HEK293 (cell line): ENCODE measurements around the gene PUDP.

Experiments used
- CTCF ChIA-PET: fragments of 350-600 bp; formaldehyde crosslinking; extraction: SDS; loops from one replicate; lab custom pipeline; 2021; ENCODE audit warnings: antibody characterized with exemption; lab: Yijun Ruan, JAX
- POLR2A ChIA-PET: fragments of 300-600 bp; formaldehyde crosslinking; extraction: SDS; loops from one replicate; lab custom pipeline; 2020; ENCODE audit warnings: antibody characterized with exemption, inconsistent platforms; lab: Yijun Ruan, JAX
- H3K27ac ChIP-seq: fragments of 200-500 bp; sonication (Bioruptor generic); 2 replicates; pipeline ENCODE4 v1.5.1; 2014; ENCODE audit warnings: low read depth, low read length, control low read depth, inconsistent platforms; ENCODE audit errors: extremely low read depth
- H3K36me3 ChIP-seq, 2 experiments: fragments of 200-500 bp in 1 of 2; sonication (Bioruptor generic) in 1 of 2; 1 replicate in 1 of 2; 2 replicates in 1 of 2; pipeline ENCODE4 v1.5.1; 2014 to 2017; ENCODE audit warnings: inconsistent platforms in 2 of 2, low read length in 2 of 2; ENCODE audit not compliant: control insufficient read depth in 2 of 2, insufficient read depth in 1 of 2
- H3K4me1 ChIP-seq: fragments of 200-500 bp; sonication (Bioruptor generic); 2 replicates; pipeline ENCODE4 v1.5.1; 2014; ENCODE audit warnings: mild to moderate bottlenecking, low read length, inconsistent platforms; ENCODE audit not compliant: control insufficient read depth, insufficient read depth
- H3K4me3 ChIP-seq: 2 replicates; pipeline ENCODE4 v1.5.1; 2011; ENCODE audit warnings: low read depth, mild to moderate bottlenecking, control low read depth, low read length, moderate library complexity
- H3K9me3 ChIP-seq: fragments of 200-500 bp; sonication (Bioruptor generic); 2 replicates; pipeline ENCODE4 v1.5.1; 2014; ENCODE audit warnings: low read depth, low read length, inconsistent platforms; ENCODE audit not compliant: control insufficient read depth, insufficient read depth
- BCL11B ChIP-seq: fragments of 450-650 bp; formaldehyde crosslinking; IDR thresholded peaks from 2 replicates; pipeline ENCODE4 v1.5.1; 2016; ENCODE audit warnings: low read depth, missing biosample characterization, missing genetic modification characterization
- BCL6B ChIP-seq: fragments of 450-650 bp; formaldehyde crosslinking; IDR thresholded peaks from 2 replicates; pipeline ENCODE4 v1.5.1; 2017; ENCODE audit warnings: missing biosample characterization, missing genetic modification characterization
- HIC1 ChIP-seq: fragments of 450-650 bp; formaldehyde crosslinking; IDR thresholded peaks from 2 replicates; pipeline ENCODE4 v1.5.1; 2016; ENCODE audit warnings: missing biosample characterization, missing genetic modification characterization
- HOXD13 ChIP-seq: sonication (generic); formaldehyde crosslinking; IDR thresholded peaks from 2 replicates; pipeline ENCODE4 v1.8.0; 2022; ENCODE audit warnings: missing genetic modification reagents, borderline replicate concordance
- KLF17 ChIP-seq: fragments of 450-650 bp; formaldehyde crosslinking; IDR thresholded peaks from 2 replicates; pipeline ENCODE4 v1.5.1; 2016; ENCODE audit warnings: missing biosample characterization, missing genetic modification characterization
- MYNN ChIP-seq: fragments of 450-650 bp; formaldehyde crosslinking; IDR thresholded peaks from 2 replicates; pipeline ENCODE4 v1.5.1; 2016; ENCODE audit warnings: missing biosample characterization, missing genetic modification characterization, borderline replicate concordance
- OSR2 ChIP-seq: fragments of 450-650 bp; formaldehyde crosslinking; IDR thresholded peaks from 2 replicates; pipeline ENCODE4 v1.5.1; 2016; ENCODE audit warnings: missing biosample characterization, missing genetic modification characterization
- SCRT1 ChIP-seq: fragments of 450-650 bp; formaldehyde crosslinking; IDR thresholded peaks from 2 replicates; pipeline ENCODE4 v1.5.1; 2016; ENCODE audit warnings: missing biosample characterization, missing genetic modification characterization, borderline replicate concordance
- TRIM28 ChIP-seq: IDR thresholded peaks from 2 replicates; pipeline ENCODE4 v1.6.1; 2011; ENCODE audit warnings: low read length, control low read depth, borderline replicate concordance
- ZNF112 ChIP-seq: fragments of 450-650 bp; formaldehyde crosslinking; IDR thresholded peaks from 2 replicates; pipeline ENCODE4 v1.5.0; 2017; ENCODE audit warnings: missing biosample characterization, missing genetic modification characterization
- ZNF155 ChIP-seq: fragments of 450-650 bp; formaldehyde crosslinking; IDR thresholded peaks from 2 replicates; pipeline ENCODE4 v1.5.1; 2016; ENCODE audit warnings: missing biosample characterization, missing genetic modification characterization
- ZNF175 ChIP-seq: fragments of 450-650 bp; formaldehyde crosslinking; IDR thresholded peaks from 2 replicates; pipeline ENCODE4 v1.5.1; 2016; ENCODE audit warnings: missing biosample characterization, missing genetic modification characterization
- ZNF221 ChIP-seq: fragments of 450-650 bp; formaldehyde crosslinking; IDR thresholded peaks from 2 replicates; pipeline ENCODE4 v1.5.1; 2017; ENCODE audit warnings: missing biosample characterization, missing genetic modification characterization, borderline replicate concordance
- ZNF274 ChIP-seq, 2 experiments: fragments of 200-500 bp in 1 of 2; fragments of 450-650 bp in 1 of 2; sonication (Bioruptor generic) in 1 of 2; formaldehyde crosslinking in 1 of 2; IDR thresholded peaks; 2 replicates each; pipeline versions ENCODE4 v1.5.1 to v1.6.1; 2014 to 2016; ENCODE audit warnings: borderline replicate concordance in 1 of 2, inconsistent platforms in 1 of 2, low read length in 1 of 2, missing biosample characterization in 1 of 2, missing genetic modification characterization in 1 of 2
- ZNF423 ChIP-seq: fragments of 450-650 bp; formaldehyde crosslinking; IDR thresholded peaks from 2 replicates; pipeline ENCODE4 v1.5.1; 2016; ENCODE audit warnings: missing biosample characterization, missing genetic modification characterization
- ZNF501 ChIP-seq: fragments of 450-650 bp; formaldehyde crosslinking; IDR thresholded peaks from 2 replicates; pipeline ENCODE4 v1.5.1; 2016; ENCODE audit warnings: missing biosample characterization, missing genetic modification characterization
- ZNF585B ChIP-seq: fragments of 450-650 bp; formaldehyde crosslinking; IDR thresholded peaks from 2 replicates; pipeline ENCODE4 v1.5.1; 2016; ENCODE audit warnings: missing biosample characterization, missing genetic modification characterization
- ZNF660 ChIP-seq: fragments of 450-650 bp; IDR thresholded peaks from 2 replicates; pipeline ENCODE4 v1.5.1; 2018; ENCODE audit warnings: missing biosample characterization, mild to moderate bottlenecking, missing genetic modification characterization
- ZNF677 ChIP-seq: fragments of 450-650 bp; IDR thresholded peaks from 2 replicates; pipeline ENCODE4 v1.5.0; 2018; ENCODE audit warnings: missing biosample characterization, mild to moderate bottlenecking, missing genetic modification characterization, moderate library complexity
- ZNF791 ChIP-seq: fragments of 450-650 bp; formaldehyde crosslinking; IDR thresholded peaks from 2 replicates; pipeline ENCODE4 v1.5.1; 2016; ENCODE audit warnings: missing biosample characterization, missing genetic modification characterization
- ZSCAN18 ChIP-seq: fragments of 450-650 bp; formaldehyde crosslinking; IDR thresholded peaks from 2 replicates; pipeline ENCODE4 v1.5.1; 2016; ENCODE audit warnings: missing biosample characterization, missing genetic modification characterization

The PUDP gene

GRCh38 chrX:7132335-7133049 is 15.5 kb downstream of the PUDP start:
- Histone ChIP-seq H3K4me3 (no peak overlapping the region), H3K36me3 (no peaks in the 10 kb centered on the region), H3K9me3 (no peaks in the 10 kb centered on the region), H3K4me1 (no peaks in the 10 kb centered on the region), H3K27ac (no peak overlapping the region)
- POLR2A ChIA-PET, result no interaction called here
- TF ChIP-seq OSR2 (tag by site-specific recombination) (0 out of 2 replicates have a peak, but pooled peaks have one; percentile 17), TRIM28 (0 out of 2 replicates have a peak, but pooled peaks have one; percentile 47), BCL11B (tag by site-specific recombination) (no peak)
- CTCF ChIA-PET, result interaction anchor here (0.7 to 1.7 kb wide), 7 partner anchors 9 to 505 kb away, joined by 3 to 7 read pairs (median 4); no protein-coding TSS in a partner anchor

GRCh38 chrX:7131621-7132020 is 16.3 kb downstream of the PUDP start:
- no peaks in the 10 kb centered on the region for H3K4me1 ChIP-seq
- no peak overlapping the region for H3K4me3 ChIP-seq
- ChIA-PET CTCF (interaction anchor here (0.7 to 1.7 kb wide), 3 partner anchors 15 to 48 kb away, joined by 3 to 7 read pairs (median 5); no protein-coding TSS in a partner anchor), POLR2A (no interaction called here)
- H3K27ac ChIP-seq, result no peak overlapping the region
- no peaks in the 10 kb centered on the region for H3K9me3 ChIP-seq
- no peak for TF ChIP-seq SCRT1
- no peak for TF ChIP-seq ZNF155 (tag by site-specific recombination)
- TF ChIP-seq ZNF660, result no peak
- no peak for TF ChIP-seq KLF17 (tag by site-specific recombination)
- TF ChIP-seq BCL6B (tag by site-specific recombination), result no peak
- TF ChIP-seq ZNF501 (tag by site-specific recombination), result no peak
- no peak for TF ChIP-seq ZNF112 (tag by site-specific recombination)
- no peak for TF ChIP-seq HIC1
- TF ChIP-seq ZNF175 (tag by site-specific recombination), result no peak
- no peak for TF ChIP-seq ZNF791
- no peak for TF ChIP-seq ZNF677
- TF ChIP-seq ZSCAN18 (tag by site-specific recombination), result no peak
- no peak for TF ChIP-seq ZNF423 (tag by site-specific recombination)
- TF ChIP-seq MYNN (tag by site-specific recombination), result no peak
- TF ChIP-seq ZNF221 (tag by site-specific recombination), result no peak
- no peak for TF ChIP-seq ZNF274 (IDR thresholded peaks at IDR 0.05; ENCODE audit: low read length)
- no peak for TF ChIP-seq ZNF274 (tag by site-specific recombination; IDR thresholded peaks at IDR 0.05; ENCODE audit: borderline replicate concordance)
- no peak for TF ChIP-seq HOXD13 (CRISPR knock-in tag)
- no peak for TF ChIP-seq ZNF585B (tag by site-specific recombination)
- H3K36me3 ChIP-seq, result no peaks in the 10 kb centered on the region
